Measurements from ENCODE around the gene ABLIM1.

Gene ABLIM1

GRCh38 chr10:114511881-114512280 lies 146.2 kb downstream of the ABLIM1 start:
- Histone ChIP-seq H2AFZ (ENCODE audit: low read depth, low read length) (no peak overlapping the region), H3K27ac (ENCODE audit: low read length, poor library complexity, severe bottlenecking) (no peak overlapping the region), H2BK5ac (ENCODE audit: low read depth, low read length, poor library complexity, severe bottlenecking) (no peak overlapping the region), H3K23ac (ENCODE audit: low read length in 2 of 2) (no peak overlapping the region), H3K79me1 (replicated peaks; ENCODE audit: low read length, poor library complexity, severe bottlenecking) (peaks cover 9% of the 10 kb centered on the region), H3K9ac (ENCODE audit: low read length) (no peak overlapping the region), H3K4ac (ENCODE audit: low read depth in 1 of 2, low read length in 2 of 2) (no peak overlapping the region), H2BK15ac (ENCODE audit: low read depth, poor library complexity, severe bottlenecking) (no peak overlapping the region), H3K27me3 (ENCODE audit: control insufficient read depth in 1 of 2, insufficient read depth in 1 of 2, low read length in 2 of 2) (no peaks in the 10 kb centered on the region), H3K14ac (ENCODE audit: low read length in 2 of 2) (no peak overlapping the region), H3K18ac (ENCODE audit: low read depth in 1 of 2, low read length in 2 of 2) (peak overlapping the region in 1 of 2 experiments; percentile 34), H3K9me3 (ENCODE audit: control insufficient read depth, low read length) (no peaks in the 10 kb centered on the region), H3K4me3 (ENCODE audit: insufficient read depth in 1 of 2, low read depth in 1 of 2, low read length in 2 of 2) (no peak overlapping the region), H3K4me2 (ENCODE audit: low read length, poor library complexity, severe bottlenecking) (no peak overlapping the region), H4K91ac (ENCODE audit: low read length) (no peak overlapping the region), H2BK12ac (ENCODE audit: low read length in 2 of 2) (no peak overlapping the region), H3K4me1 (ENCODE audit: control insufficient read depth, insufficient read depth, low read depth, low read length) (peaks cover 4% of the 10 kb centered on the region), H2AK5ac (ENCODE audit: low read length, severe bottlenecking) (no peak overlapping the region), H2BK120ac (ENCODE audit: low read depth, low read length) (no peak overlapping the region), H3K36me3 (ENCODE audit: control insufficient read depth in 1 of 2, insufficient read depth in 2 of 2, low read depth in 1 of 2, low read length in 2 of 2) (peaks cover 0 to 3% of the 10 kb centered on the region in 2 experiments), H4K8ac (ENCODE audit: low read length) (no peak overlapping the region)
- WGBS = 93% methylated on average over 5 of the region's 5 CpGs
- DNase-seq = no peak

GRCh38 chr10:114508376-114508775 lies 149.7 kb downstream of the ABLIM1 start:
- H3K14ac ChIP-seq (ENCODE audit: low read length in 2 of 2) = no peak overlapping the region
- H3K9ac ChIP-seq (ENCODE audit: low read length) = no peak overlapping the region
- peaks cover 6% of the 10 kb centered on the region for H3K79me1 ChIP-seq (replicated peaks; ENCODE audit: low read length, poor library complexity, severe bottlenecking)
- no peaks in the 10 kb centered on the region for H3K27me3 ChIP-seq (ENCODE audit: control insufficient read depth in 1 of 2, insufficient read depth in 1 of 2, low read length in 2 of 2)
- H4K8ac ChIP-seq (ENCODE audit: low read length) = no peak overlapping the region
- no peak overlapping the region for H2AK5ac ChIP-seq (ENCODE audit: low read length, severe bottlenecking)
- no peak overlapping the region for H2AFZ ChIP-seq (ENCODE audit: low read depth, low read length)
- H3K18ac ChIP-seq (ENCODE audit: low read depth in 1 of 2, low read length in 2 of 2) = no peak overlapping the region
- no peak overlapping the region for H2BK15ac ChIP-seq (ENCODE audit: low read depth, poor library complexity, severe bottlenecking)
- no peak overlapping the region for H3K4me2 ChIP-seq (ENCODE audit: low read length, poor library complexity, severe bottlenecking)
- no peak overlapping the region for H3K4me3 ChIP-seq (ENCODE audit: insufficient read depth in 1 of 2, low read depth in 1 of 2, low read length in 2 of 2)
- no peak overlapping the region for H3K4ac ChIP-seq (ENCODE audit: low read depth in 1 of 2, low read length in 2 of 2)
- no peak overlapping the region for H2BK5ac ChIP-seq (ENCODE audit: low read depth, low read length, poor library complexity, severe bottlenecking)
- peaks cover 0 to 3% of the 10 kb centered on the region in 2 experiments for H3K36me3 ChIP-seq (ENCODE audit: control insufficient read depth in 1 of 2, insufficient read depth in 2 of 2, low read depth in 1 of 2, low read length in 2 of 2)
- no peak overlapping the region for H3K23ac ChIP-seq (ENCODE audit: low read length in 2 of 2)
- 92% methylated on average over 2 of the region's 3 CpGs for WGBS
- DNase-seq = no peak
- H3K9me3 ChIP-seq (ENCODE audit: control insufficient read depth, low read length) = no peaks in the 10 kb centered on the region
- H3K27ac ChIP-seq (ENCODE audit: low read length, poor library complexity, severe bottlenecking) = no peak overlapping the region
- peaks cover 4% of the 10 kb centered on the region for H3K4me1 ChIP-seq (ENCODE audit: control insufficient read depth, insufficient read depth, low read depth, low read length)
- H4K91ac ChIP-seq (ENCODE audit: low read length) = no peak overlapping the region
- H2BK12ac ChIP-seq (ENCODE audit: low read length in 2 of 2) = no peak overlapping the region
- no peak overlapping the region for H2BK120ac ChIP-seq (ENCODE audit: low read depth, low read length)

GRCh38 chr10:114507449-114507848 lies 150.6 kb downstream of the ABLIM1 start:
- Histone ChIP-seq H3K9ac (ENCODE audit: low read length) (no peak overlapping the region), H3K27me3 (ENCODE audit: control insufficient read depth in 1 of 2, insufficient read depth in 1 of 2, low read length in 2 of 2) (no peaks in the 10 kb centered on the region), H4K91ac (ENCODE audit: low read length) (no peak overlapping the region), H2AK5ac (ENCODE audit: low read length, severe bottlenecking) (no peak overlapping the region), H2BK12ac (ENCODE audit: low read length in 2 of 2) (peak overlapping the region in 1 of 2 experiments; percentile 33), H3K4me1 (ENCODE audit: control insufficient read depth, insufficient read depth, low read depth, low read length) (peaks cover 4% of the 10 kb centered on the region), H3K14ac (ENCODE audit: low read length in 2 of 2) (peak overlapping the region in 1 of 2 experiments; percentile 66), H3K79me1 (replicated peaks; ENCODE audit: low read length, poor library complexity, severe bottlenecking) (peaks cover 6% of the 10 kb centered on the region), H3K36me3 (ENCODE audit: control insufficient read depth in 1 of 2, insufficient read depth in 2 of 2, low read depth in 1 of 2, low read length in 2 of 2) (peaks cover 0 to 3% of the 10 kb centered on the region in 2 experiments), H3K9me3 (ENCODE audit: control insufficient read depth, low read length) (no peaks in the 10 kb centered on the region), H4K8ac (ENCODE audit: low read length) (no peak overlapping the region), H2BK5ac (ENCODE audit: low read depth, low read length, poor library complexity, severe bottlenecking) (no peak overlapping the region), H3K4me2 (ENCODE audit: low read length, poor library complexity, severe bottlenecking) (no peak overlapping the region), H3K23ac (ENCODE audit: low read length in 2 of 2) (no peak overlapping the region), H2AFZ (ENCODE audit: low read depth, low read length) (no peak overlapping the region), H2BK120ac (ENCODE audit: low read depth, low read length) (no peak overlapping the region), H2BK15ac (ENCODE audit: low read depth, poor library complexity, severe bottlenecking) (no peak overlapping the region), H3K27ac (ENCODE audit: low read length, poor library complexity, severe bottlenecking) (no peak overlapping the region), H3K4ac (ENCODE audit: low read depth in 1 of 2, low read length in 2 of 2) (no peak overlapping the region), H3K18ac (ENCODE audit: low read depth in 1 of 2, low read length in 2 of 2) (peak overlapping the region in 1 of 2 experiments; percentile 67), H3K4me3 (ENCODE audit: insufficient read depth in 1 of 2, low read depth in 1 of 2, low read length in 2 of 2) (no peak overlapping the region)
- DNase-seq = no peak
- 84% methylated on average over 4 of the region's 4 CpGs for WGBS

GRCh38 chr10:114506871-114507385 lies 151.1 kb downstream of the ABLIM1 start:
- Histone ChIP-seq H2BK5ac (ENCODE audit: low read depth, low read length, poor library complexity, severe bottlenecking) (no peak overlapping the region), H3K23ac (ENCODE audit: low read length in 2 of 2) (no peak overlapping the region), H2AFZ (ENCODE audit: low read depth, low read length) (no peak overlapping the region), H2BK15ac (ENCODE audit: low read depth, poor library complexity, severe bottlenecking) (no peak overlapping the region), H3K36me3 (ENCODE audit: control insufficient read depth in 1 of 2, insufficient read depth in 2 of 2, low read depth in 1 of 2, low read length in 2 of 2) (peaks cover 0 to 3% of the 10 kb centered on the region in 2 experiments), H3K27ac (ENCODE audit: low read length, poor library complexity, severe bottlenecking) (no peak overlapping the region), H3K27me3 (ENCODE audit: control insufficient read depth in 1 of 2, insufficient read depth in 1 of 2, low read length in 2 of 2) (no peaks in the 10 kb centered on the region), H3K14ac (ENCODE audit: low read length in 2 of 2) (no peak overlapping the region), H3K79me1 (replicated peaks; ENCODE audit: low read length, poor library complexity, severe bottlenecking) (peaks cover 6% of the 10 kb centered on the region), H2BK12ac (ENCODE audit: low read length in 2 of 2) (no peak overlapping the region), H3K4ac (ENCODE audit: low read depth in 1 of 2, low read length in 2 of 2) (no peak overlapping the region), H3K18ac (ENCODE audit: low read depth in 1 of 2, low read length in 2 of 2) (no peak overlapping the region), H4K8ac (ENCODE audit: low read length) (no peak overlapping the region), H2BK120ac (ENCODE audit: low read depth, low read length) (no peak overlapping the region), H3K9me3 (ENCODE audit: control insufficient read depth, low read length) (no peaks in the 10 kb centered on the region), H4K91ac (ENCODE audit: low read length) (no peak overlapping the region), H2AK5ac (ENCODE audit: low read length, severe bottlenecking) (no peak overlapping the region), H3K4me2 (ENCODE audit: low read length, poor library complexity, severe bottlenecking) (no peak overlapping the region), H3K4me3 (ENCODE audit: insufficient read depth in 1 of 2, low read depth in 1 of 2, low read length in 2 of 2) (no peak overlapping the region), H3K9ac (ENCODE audit: low read length) (no peak overlapping the region), H3K4me1 (ENCODE audit: control insufficient read depth, insufficient read depth, low read depth, low read length) (peaks cover 4% of the 10 kb centered on the region)
- WGBS = 76% methylated on average over 2 of the region's 3 CpGs
- DNase-seq = no peak

Data from mesenchymal stem cell (in vitro differentiated cells and primary cell).